Loucy (cell line): ENCODE data around the gene CYB5R3.

Source experiments
- EZH2phosphoT487 ChIP-seq: fragments of 200-600 bp; IDR thresholded peaks from 2 replicates; pipeline ENCODE4 v1.6.1; 2018; ENCODE audit warnings: antibody characterized with exemption, mild to moderate bottlenecking, moderate library complexity, borderline replicate concordance
- TF ChIP-seq, protein P1 (sequence below): fragments of 200-600 bp; sonication (generic); conservative IDR thresholded peaks from 2 replicates; pipeline ENCODE4 v1.5.1; 2014; ENCODE audit warnings: mild to moderate bottlenecking, antibody characterized with exemption, low read length

DNA sequence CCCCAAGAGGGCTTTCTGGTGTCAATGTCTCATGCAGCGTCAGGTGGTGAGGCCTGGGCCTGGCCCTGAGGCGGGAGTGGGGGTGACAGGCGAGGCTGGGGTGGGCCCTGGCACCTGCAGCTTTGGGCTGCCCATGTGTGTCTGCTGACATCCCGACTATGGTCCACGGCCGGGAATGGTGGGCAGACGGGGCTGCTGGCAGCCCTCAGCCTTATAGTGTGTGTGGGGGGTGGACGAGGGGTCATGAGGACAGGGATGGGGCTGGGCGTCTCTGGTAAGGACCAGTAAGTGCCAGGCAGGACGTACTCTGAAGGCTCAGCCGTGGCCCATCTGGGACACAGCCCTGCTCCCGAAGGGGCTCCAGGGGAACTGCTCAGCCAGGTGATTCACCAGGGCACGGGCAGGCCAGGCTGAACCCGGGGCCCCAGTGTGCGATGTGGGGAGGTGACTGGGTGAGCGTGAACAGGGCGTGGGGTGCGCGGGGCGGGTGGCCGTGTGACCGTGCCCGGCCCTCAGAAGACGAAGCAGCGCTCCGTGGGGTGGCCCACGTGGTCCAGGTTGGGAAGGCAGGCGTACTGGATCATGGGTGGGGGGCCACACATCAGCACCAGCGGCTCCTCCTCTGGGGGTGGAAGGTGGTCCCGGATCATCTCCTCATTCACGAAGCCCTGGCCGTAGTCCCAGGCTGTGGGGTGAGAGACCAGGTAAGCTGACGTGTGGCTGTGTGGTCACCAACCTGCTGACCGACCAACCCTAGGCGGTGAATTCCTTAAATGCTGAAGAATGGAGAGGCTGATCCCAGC is 29.7 kb downstream of the CYB5R3 start:
- TF ChIP-seq, protein P1, sequence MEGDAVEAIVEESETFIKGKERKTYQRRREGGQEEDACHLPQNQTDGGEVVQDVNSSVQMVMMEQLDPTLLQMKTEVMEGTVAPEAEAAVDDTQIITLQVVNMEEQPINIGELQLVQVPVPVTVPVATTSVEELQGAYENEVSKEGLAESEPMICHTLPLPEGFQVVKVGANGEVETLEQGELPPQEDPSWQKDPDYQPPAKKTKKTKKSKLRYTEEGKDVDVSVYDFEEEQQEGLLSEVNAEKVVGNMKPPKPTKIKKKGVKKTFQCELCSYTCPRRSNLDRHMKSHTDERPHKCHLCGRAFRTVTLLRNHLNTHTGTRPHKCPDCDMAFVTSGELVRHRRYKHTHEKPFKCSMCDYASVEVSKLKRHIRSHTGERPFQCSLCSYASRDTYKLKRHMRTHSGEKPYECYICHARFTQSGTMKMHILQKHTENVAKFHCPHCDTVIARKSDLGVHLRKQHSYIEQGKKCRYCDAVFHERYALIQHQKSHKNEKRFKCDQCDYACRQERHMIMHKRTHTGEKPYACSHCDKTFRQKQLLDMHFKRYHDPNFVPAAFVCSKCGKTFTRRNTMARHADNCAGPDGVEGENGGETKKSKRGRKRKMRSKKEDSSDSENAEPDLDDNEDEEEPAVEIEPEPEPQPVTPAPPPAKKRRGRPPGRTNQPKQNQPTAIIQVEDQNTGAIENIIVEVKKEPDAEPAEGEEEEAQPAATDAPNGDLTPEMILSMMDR = no peak
- no peak for TF ChIP-seq EZH2phosphoT487
